Left hindlimb (tissue), 1 donor: ENCODE measurements around the gene MRGPRF.
A peak's percentile ranks its signal among the peaks of the same experiment; 100 is the strongest.

Source experiments
- DNase-seq: peaks from one replicate; pipeline ENCODE4 v3.0.0-alpha.2; 2018

Gene MRGPRF

GRCh38 chr11:69013009-69013951 is at the start of gene MRGPRF:
MRGPRF (minus strand) TSS chr11:69013246; CDS start chr11:69009901, 3,345 bp downstream.
- peak; percentile 96 for DNase-seq

- no peak for DNase-seq
These were observed 49.3 kb upstream of the MRGPRF start for GRCh38 chr11:69062169-69062855.

DNA sequence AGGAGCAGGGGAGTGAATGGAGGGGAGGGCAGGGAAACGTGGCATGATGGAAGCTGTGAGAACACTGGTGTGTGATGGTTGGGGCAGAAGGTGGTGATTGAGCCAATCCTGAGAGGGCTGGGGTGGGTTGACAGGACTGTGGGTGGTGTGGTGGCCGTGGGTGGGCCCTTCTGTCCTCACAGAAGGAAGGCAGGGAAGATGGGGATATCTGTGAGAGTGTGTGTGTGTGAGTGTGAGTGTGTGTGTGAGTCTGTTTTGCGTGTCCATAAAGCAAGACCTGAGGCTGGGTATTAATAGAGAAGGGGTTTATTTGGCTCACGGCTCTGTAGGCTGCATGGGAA is 48.6 kb upstream of the MRGPRF start:
- no peak for DNase-seq

- no peak for DNase-seq
These were observed 48.0 kb upstream of the MRGPRF start for GRCh38 chr11:69060806-69061712.

DNA sequence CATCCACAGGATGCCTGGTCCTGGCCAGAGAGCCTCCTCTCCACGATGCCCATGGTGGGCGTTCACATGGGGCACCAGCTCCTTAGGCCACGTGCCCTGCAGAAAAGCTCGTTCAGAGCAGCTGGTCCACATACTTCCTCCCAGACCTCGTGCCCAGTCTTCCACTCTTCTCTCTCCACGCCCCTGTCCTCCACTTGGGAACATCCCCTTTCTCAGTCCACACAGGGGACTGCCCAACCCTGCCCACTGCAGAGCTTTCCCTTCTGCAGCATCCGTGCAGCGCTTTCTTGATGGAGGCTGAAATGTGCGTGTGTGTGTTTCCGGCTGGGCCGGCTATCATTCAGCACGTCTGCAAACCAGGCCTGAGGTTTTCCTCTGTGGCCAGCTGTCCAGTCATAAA is 46.9 kb upstream of the MRGPRF start:
- DNase-seq: no peak

DNA sequence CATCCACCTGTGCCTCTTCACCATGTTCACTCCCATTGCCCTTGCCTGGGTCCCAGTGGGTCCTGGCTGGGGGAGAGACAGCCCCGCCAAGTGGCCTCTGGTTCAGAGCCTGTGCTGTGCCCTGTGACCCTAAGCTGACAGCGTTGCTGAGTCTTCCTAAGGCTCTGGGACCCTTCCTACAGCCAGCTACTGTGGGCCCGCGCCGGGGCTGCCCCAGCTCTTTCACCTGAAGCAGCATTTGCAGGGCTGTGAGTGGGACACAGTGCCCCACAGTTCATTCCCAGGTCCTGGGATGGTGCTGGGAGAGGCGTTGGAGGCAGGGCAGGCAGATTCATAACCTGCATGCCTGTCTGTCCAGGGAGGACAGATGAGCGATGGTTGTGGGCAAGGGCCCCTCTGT is 46.4 kb upstream of the MRGPRF start:
- no peak for DNase-seq

DNA sequence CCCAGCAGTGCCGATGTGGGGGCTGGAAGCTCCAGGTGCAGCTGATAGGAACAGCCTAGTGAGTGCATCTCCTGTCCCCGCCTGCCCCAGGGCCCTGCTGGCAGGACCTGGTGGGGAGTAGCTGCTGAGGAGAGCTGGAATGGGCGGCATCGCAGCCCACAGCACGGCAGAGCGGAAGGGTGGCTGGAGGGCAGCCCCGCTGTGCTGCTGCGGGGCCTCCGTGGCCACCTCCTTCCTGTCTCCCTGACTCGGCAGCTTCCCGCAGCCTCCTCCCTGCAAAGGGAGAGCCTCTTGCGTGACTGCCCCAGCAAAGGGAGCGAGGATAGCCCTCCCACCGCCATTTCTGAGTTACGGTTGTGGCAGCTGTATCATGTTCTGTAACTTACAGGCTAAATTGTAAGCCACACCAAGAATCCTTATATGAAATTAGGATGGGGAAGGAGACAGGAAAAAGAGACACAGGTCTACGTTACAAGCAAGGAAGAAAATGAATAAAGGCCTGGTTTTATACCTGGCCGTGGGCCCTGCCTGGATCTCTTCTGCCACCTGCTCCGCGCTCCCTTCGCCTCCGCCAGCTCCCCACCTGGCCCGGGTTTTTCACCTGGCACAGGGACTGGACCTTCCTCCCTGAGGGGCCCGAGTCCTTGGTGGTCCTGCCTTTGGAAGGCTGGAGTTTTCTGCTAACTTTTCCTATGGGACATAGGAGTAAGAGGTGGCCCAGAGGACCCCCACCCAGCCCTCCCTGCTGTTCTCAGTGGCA is 45.6 kb upstream of the MRGPRF start:
- DNase-seq: no peak

- no peak for DNase-seq
These were observed 44.8 kb upstream of the MRGPRF start for GRCh38 chr11:69057801-69058200.

DNA sequence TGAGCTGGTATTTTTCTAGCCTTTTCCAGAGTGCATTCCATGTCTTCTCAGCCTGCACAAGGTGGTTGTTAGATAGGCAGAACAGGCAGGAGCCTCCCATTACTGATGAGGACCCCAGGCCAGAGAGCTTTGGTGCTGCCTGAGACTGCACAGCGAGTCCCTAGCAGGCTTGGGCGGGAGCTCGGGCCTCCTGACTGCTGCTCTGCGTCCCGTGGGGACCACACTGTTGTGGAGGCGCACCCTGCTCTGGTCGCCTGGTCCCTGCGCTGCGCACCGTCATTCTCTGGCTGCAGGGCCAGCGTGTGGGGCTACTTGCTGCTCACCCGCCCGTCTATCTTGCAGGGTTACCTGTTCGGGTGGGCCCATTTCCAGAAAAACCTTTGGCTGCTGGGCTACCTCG is 44.2 kb upstream of the MRGPRF start:
- DNase-seq: no peak

- peak; percentile 60 for DNase-seq
These were observed 42.8 kb upstream of the MRGPRF start for GRCh38 chr11:69055598-69056516.

- DNase-seq: no peak
These were observed 42.2 kb upstream of the MRGPRF start for GRCh38 chr11:69055212-69055586.

DNA sequence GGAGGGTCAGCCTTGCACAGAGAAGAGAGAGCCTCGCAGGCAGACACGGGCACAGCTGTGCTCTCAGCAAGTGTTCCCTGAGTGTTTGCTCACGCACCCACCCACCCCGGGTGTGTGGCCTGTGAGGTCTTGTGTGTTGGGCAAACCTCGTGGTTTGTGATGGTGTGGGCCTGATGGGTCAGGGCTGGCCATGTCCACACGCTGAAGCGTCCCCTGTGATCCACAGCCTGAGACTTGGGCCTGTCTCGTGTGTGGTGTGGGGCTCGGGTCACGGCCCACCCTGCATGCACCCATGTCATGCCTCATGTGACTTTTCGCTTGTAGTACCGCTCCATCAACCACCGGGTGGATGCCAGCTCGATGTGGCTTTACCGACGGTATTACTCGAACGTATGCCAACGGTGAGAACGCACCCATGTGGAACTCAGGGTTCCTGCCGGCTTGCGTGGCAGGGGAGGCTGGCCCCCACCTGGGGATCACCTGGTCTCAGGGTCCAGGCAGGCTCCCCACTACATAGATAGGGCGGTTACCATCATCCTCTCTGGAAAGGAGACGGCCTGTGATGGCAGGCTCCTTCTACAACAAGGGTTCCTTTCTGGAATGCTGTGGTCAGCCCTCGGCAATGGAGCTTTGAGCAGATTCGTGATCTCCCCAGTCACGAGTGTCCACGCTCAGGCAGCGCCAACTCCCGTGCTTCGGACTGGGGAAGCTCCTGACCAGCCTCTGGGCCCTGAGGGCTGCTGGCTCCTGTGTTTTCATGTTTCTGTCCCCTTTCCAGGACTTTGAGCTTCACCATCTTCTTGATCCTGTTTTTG is 41.6 kb upstream of the MRGPRF start:
- no peak for DNase-seq

DNA sequence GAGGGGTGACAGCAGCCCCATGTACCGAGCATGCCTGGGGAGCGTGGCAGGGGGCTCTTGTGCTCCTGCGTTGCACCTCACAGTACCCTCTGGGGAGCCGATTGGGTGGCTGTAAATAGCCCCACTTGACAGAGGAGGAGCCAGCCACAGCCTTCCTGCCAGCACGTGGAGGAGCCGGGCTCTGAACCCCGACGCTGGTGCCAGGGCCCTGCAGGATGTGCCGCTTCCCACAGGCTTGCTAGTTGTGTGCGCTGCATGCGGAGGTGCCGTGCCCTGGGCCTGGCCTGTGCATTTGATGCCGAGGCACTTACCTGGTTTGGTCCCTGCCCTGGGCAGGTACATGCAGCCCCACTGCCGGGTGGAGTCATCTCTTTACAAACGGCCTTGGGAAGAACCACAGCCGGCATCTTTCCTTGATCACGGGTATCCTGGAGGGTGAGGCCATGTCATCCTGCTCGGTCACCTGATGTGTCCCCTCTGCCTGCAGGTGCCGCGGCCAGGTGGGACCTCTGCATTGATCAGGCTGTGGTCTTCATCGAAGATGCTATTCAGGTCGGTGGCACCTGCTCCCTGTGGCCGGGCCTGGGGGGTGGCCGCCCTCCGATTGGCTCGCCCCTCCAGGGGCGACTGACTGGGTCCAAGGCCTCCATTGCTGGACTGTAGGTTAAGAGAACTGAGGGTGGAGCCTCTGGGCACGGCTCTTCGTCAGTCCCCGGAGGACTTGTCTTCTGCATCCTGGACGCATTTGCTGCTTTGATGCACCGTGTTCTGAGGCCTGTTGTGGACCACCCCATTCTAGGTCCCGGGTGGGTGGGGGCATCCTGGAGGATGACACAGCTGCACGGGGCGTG is 40.7 kb upstream of the MRGPRF start:
- DNase-seq: no peak

DNA sequence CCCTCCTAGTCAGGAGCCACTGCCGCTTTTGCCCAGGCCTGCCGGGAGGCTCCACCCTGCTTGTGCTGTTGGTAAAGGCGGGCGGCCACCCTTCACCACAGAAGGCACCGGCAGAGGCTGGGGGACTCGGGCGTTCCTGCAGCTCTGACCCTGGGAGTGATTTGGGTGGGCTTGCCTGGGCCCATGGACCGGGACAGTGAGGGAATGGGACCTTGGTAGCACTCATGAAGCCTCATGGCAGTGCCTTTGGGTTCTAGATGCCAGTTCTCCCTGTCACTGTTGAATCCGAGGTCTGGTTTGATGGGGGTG is 40.1 kb upstream of the MRGPRF start:
- DNase-seq: no peak

DNA sequence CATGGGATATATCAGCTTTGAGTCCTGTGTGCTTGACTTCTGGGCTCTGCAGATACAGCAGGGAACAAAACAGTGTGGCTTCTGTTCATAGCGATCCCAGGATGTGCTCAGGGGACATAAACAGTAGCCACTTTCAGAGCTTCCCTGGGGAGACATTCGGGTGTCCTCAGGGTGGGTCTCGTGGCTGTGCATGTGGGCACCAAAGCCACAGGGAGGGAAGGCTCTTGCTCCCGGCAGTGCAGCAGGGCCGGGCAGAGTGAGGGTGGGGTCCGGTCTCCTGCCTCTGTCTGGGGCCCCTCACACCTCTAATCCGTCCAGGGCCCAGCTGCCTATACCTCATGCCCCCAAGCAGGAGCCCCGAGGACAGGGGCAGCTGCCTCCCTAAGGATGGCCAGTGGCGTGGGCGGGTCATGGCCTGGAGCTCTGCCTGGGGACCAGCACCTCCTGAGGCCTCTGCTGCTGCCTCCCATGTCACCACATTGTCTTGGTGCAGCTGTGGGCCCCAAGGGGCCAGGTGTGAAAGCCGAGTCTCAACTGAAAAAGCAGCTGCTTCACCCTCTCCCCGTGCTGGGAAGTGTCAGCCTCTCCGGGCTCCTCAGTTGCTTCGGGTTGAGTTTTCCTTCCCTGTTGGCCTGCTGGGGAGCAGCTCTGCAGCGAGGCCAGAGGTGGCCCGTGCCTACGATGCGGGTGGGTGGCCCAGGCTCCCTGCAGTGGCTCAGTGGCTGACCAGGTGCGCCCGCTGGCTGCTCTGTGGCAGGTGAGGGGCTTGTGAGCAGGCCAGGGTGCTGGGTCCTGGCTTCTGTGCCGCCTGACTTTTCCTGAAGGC is 39.5 kb upstream of the MRGPRF start:
- DNase-seq: no peak

DNA sequence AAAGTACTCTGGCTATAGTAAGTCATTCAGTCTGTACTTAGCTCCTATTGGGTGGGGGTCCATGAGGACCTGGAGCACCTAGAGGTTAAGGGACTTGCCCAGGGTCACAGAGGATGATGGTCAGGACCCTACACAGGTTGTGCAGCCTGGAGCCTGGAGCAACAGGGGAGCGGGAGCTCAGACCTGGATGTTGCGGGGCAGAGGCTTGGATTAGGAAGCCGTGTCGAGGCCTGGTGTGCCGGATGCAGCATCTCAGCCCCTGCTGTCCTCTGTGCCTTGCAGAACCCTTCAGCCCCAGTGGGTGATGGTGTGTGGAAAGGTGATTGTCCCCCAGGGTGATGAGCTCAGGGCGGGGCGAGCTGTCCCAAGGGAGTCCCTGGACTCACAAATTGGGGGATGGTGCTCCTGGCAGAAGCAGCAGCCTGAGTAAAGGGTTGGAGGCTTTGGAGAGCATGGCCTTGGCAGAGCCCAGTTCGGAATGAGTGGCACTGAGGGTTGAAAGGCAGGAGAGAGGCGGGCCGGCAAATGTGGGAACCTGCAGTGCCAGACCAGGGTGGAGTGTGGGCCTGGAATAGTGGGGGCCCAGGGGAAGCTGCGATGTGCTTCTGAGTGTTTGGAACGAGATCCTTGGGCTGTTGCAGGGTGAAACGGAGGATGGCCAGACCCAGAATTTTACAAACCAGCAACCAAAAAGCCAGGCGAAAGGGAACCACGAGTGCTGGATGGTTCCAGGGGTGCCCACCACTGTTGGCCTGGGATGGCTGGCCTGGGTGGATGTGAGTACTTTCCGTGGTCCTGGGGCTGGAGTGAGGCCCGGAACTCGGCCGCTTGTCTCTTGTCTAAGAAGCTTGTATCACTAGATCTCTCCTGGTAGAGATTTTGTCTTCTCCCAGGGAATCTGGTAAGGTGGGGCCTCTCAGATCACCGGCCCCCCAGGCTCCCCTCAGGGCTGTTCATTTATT is 38.6 kb upstream of the MRGPRF start:
- no peak for DNase-seq

GRCh38 chr11:69050592-69051380 is 37.7 kb upstream of the MRGPRF start:
- no peak for DNase-seq
